Endodermal cell (in vitro differentiated cells): ENCODE results near the gene C18orf63. TPM values are rescaled to one million over a fixed set of nuclear protein-coding genes. Genes with fewer than 3 reads are reported as not detected.

Experiments used
- DNase-seq: peaks from one replicate; pipeline ENCODE4 v3.0.0-alpha.2; 2017
- H3K27ac ChIP-seq: 2 replicates; pipeline ENCODE4 v1.5.1; 2013; ENCODE audit warnings: mild to moderate bottlenecking, low read depth, low read length, moderate library complexity
- H3K27me3 ChIP-seq: 2 replicates; pipeline ENCODE4 v1.6.1; 2013; ENCODE audit warnings: mild to moderate bottlenecking, low read length, moderate library complexity; ENCODE audit not compliant: insufficient read depth, control insufficient read depth, poor library complexity, severe bottlenecking
- H3K36me3 ChIP-seq: 2 replicates; pipeline ENCODE4 v1.7.0; 2013; ENCODE audit warnings: mild to moderate bottlenecking, low read length, moderate library complexity; ENCODE audit not compliant: control insufficient read depth, insufficient read depth
- H3K4me1 ChIP-seq: one replicate; pipeline ENCODE4 v1.7.0; 2013; ENCODE audit warnings: low read length; ENCODE audit not compliant: control insufficient read depth, insufficient read depth
- H3K4me3 ChIP-seq: 2 replicates; pipeline ENCODE4 v1.5.1; 2013; ENCODE audit warnings: mild to moderate bottlenecking, low read length, moderate library complexity
- H3K9ac ChIP-seq: 2 replicates; pipeline ENCODE4 v1.6.1; 2013; ENCODE audit warnings: mild to moderate bottlenecking, low read length, moderate library complexity; ENCODE audit not compliant: poor library complexity, severe bottlenecking; ENCODE audit errors: extremely low read depth
- H3K9me3 ChIP-seq: 2 replicates; pipeline ENCODE4 v1.6.1; 2013; ENCODE audit warnings: mild to moderate bottlenecking, low read length, moderate library complexity; ENCODE audit not compliant: control insufficient read depth
- H3K27ac Mint-ChIP-seq: 2 replicates; pipeline ENCODE4 v1.8.0; 2020; ENCODE audit warnings: mixed read lengths
- H3K27me3 Mint-ChIP-seq: 2 replicates; pipeline ENCODE4 v1.8.0; 2021; ENCODE audit warnings: mild to moderate bottlenecking, mixed read lengths; ENCODE audit not compliant: insufficient read depth
- H3K36me3 Mint-ChIP-seq: 2 replicates; pipeline ENCODE4 v1.8.0; 2020; ENCODE audit warnings: low read depth, mixed read lengths
- H3K4me1 Mint-ChIP-seq: 2 replicates; pipeline ENCODE4 v1.8.0; 2020; ENCODE audit warnings: mixed read lengths
- H3K4me3 Mint-ChIP-seq: 2 replicates; pipeline ENCODE4 v1.8.0; 2020; ENCODE audit warnings: mild to moderate bottlenecking, moderate library complexity, mixed read lengths
- H3K9me3 Mint-ChIP-seq: 2 replicates; pipeline ENCODE4 v1.8.0; 2020; ENCODE audit warnings: mild to moderate bottlenecking, mixed read lengths
- WGBS, 2 experiments: methylation state at CpG; one replicate each; pipeline versions ENCODE4 v1.1.5 to v1.1.7; 2013; ENCODE audit warnings: missing lambda C conversion rate in 2 of 2, mixed read lengths in 1 of 2; ENCODE audit not compliant: insufficient coverage in 1 of 2, insufficient read length in 1 of 2; 5-methylcytosine and 5-hydroxymethylcytosine counted together
- total RNA-seq, 2 donors: library from RNA; stranded (reverse); fragmentation: NEBNext Ultra II Directional in 1 of 2; extraction: Animal tissue kit (Norgen Biotek cat#: 25700) in 1 of 2; gene quantifications; 2 replicates in 1 of 2; 3 replicates in 1 of 2; pipeline ENCODE4 v1.2.1, GENCODE V29; 2021
- TF ChIP-seq, protein P1 (sequence below): fragments of 200-600 bp; sonication (generic); conservative IDR thresholded peaks from 2 replicates; pipeline ENCODE4 v1.5.0; 2021; ENCODE audit warnings: antibody characterized with exemption, mild to moderate bottlenecking

The C18orf63 gene
- total RNA-seq, 2 donors from 2014 or later: not detected

DNA sequence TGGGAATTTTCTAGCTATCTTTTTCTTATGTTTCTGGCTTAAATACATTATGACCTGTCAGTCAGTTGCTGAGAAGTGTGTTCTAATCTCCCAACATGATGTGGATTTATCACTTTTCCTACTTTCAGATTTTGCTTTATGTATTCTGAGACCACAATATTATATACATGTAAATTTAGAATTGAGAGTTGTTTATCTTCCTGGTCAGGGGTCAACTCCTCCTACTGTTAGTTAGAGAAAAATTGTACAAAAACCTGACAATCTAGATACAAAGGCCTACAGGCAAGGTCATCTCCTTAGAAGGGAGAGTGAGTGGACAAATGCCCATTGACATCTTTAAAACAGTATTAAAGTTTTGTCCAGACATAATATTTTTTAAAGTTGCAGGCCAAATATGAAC lies 30.6 kb downstream of the C18orf63 start:
- H3K36me3 ChIP-seq: no peaks in the 10 kb centered on the region
- no peaks in the 10 kb centered on the region for H3K9me3 ChIP-seq
- DNase-seq: no peak
- H3K9me3 Mint-ChIP-seq: no peaks in the 10 kb centered on the region
- H3K4me1 Mint-ChIP-seq: no peaks in the 10 kb centered on the region
- H3K4me3 Mint-ChIP-seq: no peak overlapping the region
- no peaks in the 10 kb centered on the region for H3K27me3 Mint-ChIP-seq
- no peaks in the 10 kb centered on the region for H3K4me1 ChIP-seq
- H3K36me3 Mint-ChIP-seq: no peaks in the 10 kb centered on the region
- no peaks in the 10 kb centered on the region for H3K27me3 ChIP-seq
- H3K9ac ChIP-seq: no peak overlapping the region
- no peak overlapping the region for H3K4me3 ChIP-seq
- H3K27ac Mint-ChIP-seq: no peak overlapping the region
- TF ChIP-seq, protein P1, sequence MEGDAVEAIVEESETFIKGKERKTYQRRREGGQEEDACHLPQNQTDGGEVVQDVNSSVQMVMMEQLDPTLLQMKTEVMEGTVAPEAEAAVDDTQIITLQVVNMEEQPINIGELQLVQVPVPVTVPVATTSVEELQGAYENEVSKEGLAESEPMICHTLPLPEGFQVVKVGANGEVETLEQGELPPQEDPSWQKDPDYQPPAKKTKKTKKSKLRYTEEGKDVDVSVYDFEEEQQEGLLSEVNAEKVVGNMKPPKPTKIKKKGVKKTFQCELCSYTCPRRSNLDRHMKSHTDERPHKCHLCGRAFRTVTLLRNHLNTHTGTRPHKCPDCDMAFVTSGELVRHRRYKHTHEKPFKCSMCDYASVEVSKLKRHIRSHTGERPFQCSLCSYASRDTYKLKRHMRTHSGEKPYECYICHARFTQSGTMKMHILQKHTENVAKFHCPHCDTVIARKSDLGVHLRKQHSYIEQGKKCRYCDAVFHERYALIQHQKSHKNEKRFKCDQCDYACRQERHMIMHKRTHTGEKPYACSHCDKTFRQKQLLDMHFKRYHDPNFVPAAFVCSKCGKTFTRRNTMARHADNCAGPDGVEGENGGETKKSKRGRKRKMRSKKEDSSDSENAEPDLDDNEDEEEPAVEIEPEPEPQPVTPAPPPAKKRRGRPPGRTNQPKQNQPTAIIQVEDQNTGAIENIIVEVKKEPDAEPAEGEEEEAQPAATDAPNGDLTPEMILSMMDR: no peak
- no peak overlapping the region for H3K27ac ChIP-seq

DNA sequence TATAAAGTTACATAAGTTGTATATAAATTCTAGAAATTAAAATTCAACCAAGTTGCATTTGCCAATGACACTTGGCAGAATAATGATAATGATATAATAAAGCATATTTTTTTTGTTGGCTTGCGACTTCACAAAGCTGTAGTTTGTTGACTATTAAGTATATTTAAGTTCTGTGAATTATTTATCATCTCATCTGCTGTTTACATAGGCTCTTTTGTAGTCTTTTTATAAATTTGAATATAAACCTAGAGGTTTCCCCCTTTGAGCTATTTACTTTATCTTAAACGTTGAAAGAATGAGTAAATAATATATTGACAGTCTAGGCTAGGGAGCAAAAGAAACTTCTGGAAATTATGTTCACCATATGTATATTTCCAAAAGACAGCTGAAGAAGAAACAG lies 32.9 kb downstream of the C18orf63 start:
- Histone ChIP-seq H3K9me3 (no peaks in the 10 kb centered on the region), H3K36me3 (no peaks in the 10 kb centered on the region), H3K9ac (no peak overlapping the region), H3K27me3 (no peaks in the 10 kb centered on the region), H3K4me3 (no peak overlapping the region), H3K27ac (no peak overlapping the region), H3K4me1 (no peaks in the 10 kb centered on the region)
- Mint-ChIP-seq H3K9me3 (no peaks in the 10 kb centered on the region), H3K27ac (no peak overlapping the region), H3K27me3 (no peaks in the 10 kb centered on the region), H3K4me3 (no peak overlapping the region), H3K4me1 (peaks cover 2% of the 10 kb centered on the region), H3K36me3 (no peaks in the 10 kb centered on the region)
- no peak for DNase-seq
- WGBS, 2 experiments: 100% methylated on average over 2 of the region's 2 CpGs; no CpG with 5 or more reads in 1 of the 2 experiments
- TF ChIP-seq, protein P1: no peak

DNA sequence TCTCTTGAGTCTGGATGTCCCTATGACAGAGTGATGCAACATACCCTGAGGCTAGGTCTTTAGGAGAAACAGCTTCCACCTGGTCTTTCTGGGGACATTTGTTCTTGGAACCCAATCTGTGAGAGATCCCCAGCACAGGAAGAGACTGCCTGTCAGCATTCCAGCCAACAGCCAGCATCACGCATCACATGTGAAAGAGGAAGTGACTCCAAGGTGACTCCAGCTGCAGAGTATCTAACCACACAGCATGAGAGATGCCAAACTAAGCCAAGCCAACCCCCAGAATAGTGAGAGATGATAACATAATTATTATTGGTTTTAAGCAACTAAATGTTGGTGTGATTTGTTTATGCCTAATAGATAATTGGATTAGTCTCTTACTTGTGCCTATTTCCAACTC lies 35.7 kb downstream of the C18orf63 start:
- Histone ChIP-seq H3K4me1 (no peaks in the 10 kb centered on the region), H3K27me3 (no peaks in the 10 kb centered on the region), H3K9ac (no peak overlapping the region), H3K4me3 (no peak overlapping the region), H3K36me3 (no peaks in the 10 kb centered on the region), H3K27ac (no peak overlapping the region), H3K9me3 (no peaks in the 10 kb centered on the region)
- WGBS, 2 experiments: 100% methylated on average over 1 of the region's 1 CpG
- no peaks in the 10 kb centered on the region for H3K36me3 Mint-ChIP-seq
- no peak for DNase-seq
- H3K27ac Mint-ChIP-seq: no peak overlapping the region
- TF ChIP-seq, protein P1: no peak
- peaks cover 2% of the 10 kb centered on the region for H3K4me1 Mint-ChIP-seq
- peaks cover 6% of the 10 kb centered on the region for H3K27me3 Mint-ChIP-seq
- no peak overlapping the region for H3K4me3 Mint-ChIP-seq
- H3K9me3 Mint-ChIP-seq: no peaks in the 10 kb centered on the region
